ENCODE data around the gene ANO9. TPM values are rescaled to one million over a fixed set of nuclear protein-coding genes. Genes with fewer than 3 reads are reported as not detected.

Gene ANO9
- total and polyA plus RNA-seq, 2 donors (not counting 1 experiment from before 2014, with no cell fraction given), result not detected

DNA sequence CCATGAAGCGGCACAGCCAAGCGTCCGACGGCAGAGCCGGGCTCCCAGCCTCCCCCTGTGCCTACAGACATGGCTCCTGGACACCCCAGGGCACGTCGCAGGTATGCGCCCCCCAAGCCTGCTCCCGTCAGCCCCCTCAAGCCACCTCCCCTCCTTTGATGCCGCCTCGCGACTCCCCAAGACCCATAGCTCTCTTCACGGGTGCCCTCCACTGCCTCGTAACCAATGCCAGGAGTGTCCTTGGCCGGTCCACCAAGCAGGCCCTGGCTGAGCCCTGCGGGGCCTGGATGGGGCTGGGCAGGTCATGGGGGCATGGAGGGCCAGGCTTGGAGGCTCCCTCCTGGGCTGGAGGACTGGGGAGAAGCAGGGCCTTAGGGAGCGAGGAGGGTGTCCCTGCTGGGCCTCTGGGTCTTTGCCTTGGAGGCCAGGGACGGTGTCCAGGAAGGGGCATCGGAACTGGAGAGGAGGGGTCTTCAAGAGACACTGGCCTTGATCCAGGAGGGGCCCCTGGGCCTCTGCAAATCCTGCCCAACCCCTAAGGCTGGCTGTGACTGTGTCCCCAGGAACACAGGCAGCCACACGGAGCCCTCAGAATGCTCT lies 9.2 kb downstream of the ANO9 start:
- H3K27ac ChIP-seq (ENCODE audit: insufficient read depth, low read length), result no peak overlapping the region
- H3K27me3 ChIP-seq (ENCODE audit: control insufficient read depth, insufficient read depth, low read length), result no peaks in the 10 kb centered on the region
- no peaks in the 10 kb centered on the region for H3K9me3 ChIP-seq (ENCODE audit: control insufficient read depth, insufficient read depth, low read depth, low read length)
- no peaks in the 10 kb centered on the region for H4K20me1 ChIP-seq (ENCODE audit: control insufficient read depth, extremely low read depth, insufficient read depth, low read length)
- no peak overlapping the region for H2AFZ ChIP-seq (ENCODE audit: low read length)
- H3K79me2 ChIP-seq (ENCODE audit: control insufficient read depth, insufficient read depth, low read length), result no peaks in the 10 kb centered on the region
- no peak overlapping the region for H3K9ac ChIP-seq (ENCODE audit: insufficient read depth, low read length)
- H3K36me3 ChIP-seq (ENCODE audit: control insufficient read depth, insufficient read depth, low read length), result no peaks in the 10 kb centered on the region
- H3K4me1 ChIP-seq (ENCODE audit: control insufficient read depth, extremely low read depth, insufficient read depth, low read length), result no peaks in the 10 kb centered on the region
- H3K4me3 ChIP-seq (replicated peaks in 1 of 4; ENCODE audit: control extremely low read depth in 1 of 4, insufficient read depth in 1 of 4, low read depth in 3 of 4, low read length in 4 of 4), result no peak overlapping the region
- no peak overlapping the region for H3K4me2 ChIP-seq (ENCODE audit: extremely low read depth, insufficient read depth, low read length)
- DNase-seq (ENCODE audit: low read depth in 2 of 2), result no peak
- TF ChIP-seq, protein P1, sequence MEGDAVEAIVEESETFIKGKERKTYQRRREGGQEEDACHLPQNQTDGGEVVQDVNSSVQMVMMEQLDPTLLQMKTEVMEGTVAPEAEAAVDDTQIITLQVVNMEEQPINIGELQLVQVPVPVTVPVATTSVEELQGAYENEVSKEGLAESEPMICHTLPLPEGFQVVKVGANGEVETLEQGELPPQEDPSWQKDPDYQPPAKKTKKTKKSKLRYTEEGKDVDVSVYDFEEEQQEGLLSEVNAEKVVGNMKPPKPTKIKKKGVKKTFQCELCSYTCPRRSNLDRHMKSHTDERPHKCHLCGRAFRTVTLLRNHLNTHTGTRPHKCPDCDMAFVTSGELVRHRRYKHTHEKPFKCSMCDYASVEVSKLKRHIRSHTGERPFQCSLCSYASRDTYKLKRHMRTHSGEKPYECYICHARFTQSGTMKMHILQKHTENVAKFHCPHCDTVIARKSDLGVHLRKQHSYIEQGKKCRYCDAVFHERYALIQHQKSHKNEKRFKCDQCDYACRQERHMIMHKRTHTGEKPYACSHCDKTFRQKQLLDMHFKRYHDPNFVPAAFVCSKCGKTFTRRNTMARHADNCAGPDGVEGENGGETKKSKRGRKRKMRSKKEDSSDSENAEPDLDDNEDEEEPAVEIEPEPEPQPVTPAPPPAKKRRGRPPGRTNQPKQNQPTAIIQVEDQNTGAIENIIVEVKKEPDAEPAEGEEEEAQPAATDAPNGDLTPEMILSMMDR (conservative IDR thresholded peaks at IDR 0.05 in 1 of 2, IDR thresholded peaks at IDR 0.05 in 1 of 2; ENCODE audit: low read depth in 1 of 2, low read length in 2 of 2), result no peak
- no peak for TF ChIP-seq EZH2 (IDR thresholded peaks at IDR 0.05; ENCODE audit: low read length, missing control alignments)

DNA sequence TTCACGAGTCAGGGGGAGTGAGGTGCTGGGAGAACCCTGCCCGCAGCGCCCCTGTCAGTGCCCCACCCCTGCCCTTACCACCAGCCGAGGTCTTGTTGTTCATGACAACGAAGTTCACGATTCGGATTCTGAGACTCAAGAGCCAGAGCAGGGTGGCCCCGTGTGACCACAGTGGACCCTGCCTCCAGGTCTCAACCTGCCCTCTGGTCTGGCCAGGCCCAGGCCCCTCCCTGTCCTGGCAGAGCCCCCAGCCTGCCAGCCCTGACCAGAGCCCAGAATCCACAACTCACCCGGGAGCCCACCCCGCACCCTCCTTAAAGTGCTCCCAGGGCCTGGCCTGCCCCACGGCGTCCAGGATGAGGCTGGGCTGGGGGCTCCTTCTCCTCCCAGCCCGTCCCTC lies 9.9 kb downstream of the ANO9 start:
- H3K4me3 ChIP-seq (replicated peaks in 1 of 4; ENCODE audit: control extremely low read depth in 1 of 4, insufficient read depth in 1 of 4, low read depth in 3 of 4, low read length in 4 of 4), result no peak overlapping the region
- H3K4me1 ChIP-seq (ENCODE audit: control insufficient read depth, extremely low read depth, insufficient read depth, low read length), result no peaks in the 10 kb centered on the region
- no peak overlapping the region for H3K4me2 ChIP-seq (ENCODE audit: extremely low read depth, insufficient read depth, low read length)
- H3K36me3 ChIP-seq (ENCODE audit: control insufficient read depth, insufficient read depth, low read length), result no peaks in the 10 kb centered on the region
- no peaks in the 10 kb centered on the region for H4K20me1 ChIP-seq (ENCODE audit: control insufficient read depth, extremely low read depth, insufficient read depth, low read length)
- H3K9ac ChIP-seq (ENCODE audit: insufficient read depth, low read length), result no peak overlapping the region
- H3K27ac ChIP-seq (ENCODE audit: insufficient read depth, low read length), result no peak overlapping the region
- H3K79me2 ChIP-seq (ENCODE audit: control insufficient read depth, insufficient read depth, low read length), result no peaks in the 10 kb centered on the region
- no peaks in the 10 kb centered on the region for H3K9me3 ChIP-seq (ENCODE audit: control insufficient read depth, insufficient read depth, low read depth, low read length)
- H3K27me3 ChIP-seq (ENCODE audit: control insufficient read depth, insufficient read depth, low read length), result no peaks in the 10 kb centered on the region
- no peak for DNase-seq (ENCODE audit: low read depth in 2 of 2)
- H2AFZ ChIP-seq (ENCODE audit: low read length), result no peak overlapping the region
- TF ChIP-seq, protein P1 (conservative IDR thresholded peaks at IDR 0.05 in 1 of 2, IDR thresholded peaks at IDR 0.05 in 1 of 2; ENCODE audit: low read depth in 1 of 2, low read length in 2 of 2), result no peak
- TF ChIP-seq EZH2 (IDR thresholded peaks at IDR 0.05; ENCODE audit: low read length, missing control alignments), result no peak

DNA sequence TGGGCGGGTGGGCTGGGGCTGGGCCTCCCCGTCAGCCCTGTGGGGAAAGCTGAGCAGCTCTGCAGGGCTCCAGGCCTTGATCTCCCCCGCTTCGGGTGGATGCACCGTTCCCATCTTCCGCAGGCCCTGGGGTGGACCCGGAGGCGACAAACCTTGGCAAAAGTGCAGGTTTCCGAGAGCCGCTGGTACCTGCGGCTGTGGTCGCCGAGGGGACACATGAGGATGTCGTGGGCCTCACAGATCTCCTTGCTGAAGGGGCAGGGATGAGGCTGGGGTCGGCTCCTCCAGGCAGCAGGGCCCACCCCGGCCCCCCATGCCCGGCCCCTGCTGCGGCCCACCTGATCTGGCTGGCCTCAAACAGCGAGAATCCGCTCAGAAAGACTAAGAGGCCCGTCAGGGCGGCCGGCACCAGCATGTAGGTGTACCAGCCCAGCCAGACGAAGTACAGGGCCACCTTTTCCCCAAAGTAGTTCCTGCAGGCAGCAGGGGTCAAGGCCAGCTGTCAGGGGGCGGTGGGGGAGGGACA lies 11.8 kb downstream of the ANO9 start:
- Histone ChIP-seq H4K20me1 (ENCODE audit: control insufficient read depth, extremely low read depth, insufficient read depth, low read length) (no peaks in the 10 kb centered on the region), H3K9ac (ENCODE audit: insufficient read depth, low read length) (no peak overlapping the region), H3K9me3 (ENCODE audit: control insufficient read depth, insufficient read depth, low read depth, low read length) (no peaks in the 10 kb centered on the region), H3K27ac (ENCODE audit: insufficient read depth, low read length) (no peak overlapping the region), H3K27me3 (ENCODE audit: control insufficient read depth, insufficient read depth, low read length) (peaks cover 2% of the 10 kb centered on the region), H3K4me3 (replicated peaks in 1 of 4; ENCODE audit: control extremely low read depth in 1 of 4, insufficient read depth in 1 of 4, low read depth in 3 of 4, low read length in 4 of 4) (no peak overlapping the region), H3K36me3 (ENCODE audit: control insufficient read depth, insufficient read depth, low read length) (no peaks in the 10 kb centered on the region), H2AFZ (ENCODE audit: low read length) (no peak overlapping the region), H3K79me2 (ENCODE audit: control insufficient read depth, insufficient read depth, low read length) (no peaks in the 10 kb centered on the region), H3K4me2 (ENCODE audit: extremely low read depth, insufficient read depth, low read length) (no peak overlapping the region), H3K4me1 (ENCODE audit: control insufficient read depth, extremely low read depth, insufficient read depth, low read length) (no peaks in the 10 kb centered on the region)
- TF ChIP-seq, protein P1 (conservative IDR thresholded peaks at IDR 0.05 in 1 of 2, IDR thresholded peaks at IDR 0.05 in 1 of 2; ENCODE audit: low read depth in 1 of 2, low read length in 2 of 2), result no peak
- TF ChIP-seq EZH2 (IDR thresholded peaks at IDR 0.05; ENCODE audit: low read length, missing control alignments), result no peak
- no peak for DNase-seq (ENCODE audit: low read depth in 2 of 2)

All from fibroblast of lung (primary cell).